ENCODE results near the gene ACSS1.

The ACSS1 gene

DNA sequence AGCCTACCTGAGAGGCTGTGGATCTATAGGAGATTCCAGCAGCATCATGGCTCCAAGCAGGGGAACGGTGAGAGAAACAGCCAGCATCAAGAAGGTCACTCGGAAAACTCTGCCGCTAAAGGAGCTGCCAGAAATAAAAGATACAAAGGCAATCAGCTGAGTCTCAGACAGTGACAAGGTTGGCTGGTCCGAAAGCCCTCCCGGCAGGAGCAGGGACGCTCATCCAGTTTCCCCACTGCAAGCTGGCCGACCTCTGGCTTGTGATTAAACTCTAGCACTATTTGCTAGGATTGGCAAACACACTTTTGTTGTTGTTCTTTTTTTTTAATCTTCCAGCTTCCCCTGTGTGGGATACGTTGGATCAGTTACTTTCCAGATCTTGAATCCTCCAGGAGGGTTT is 74.0 kb downstream of the ACSS1 start:
- no peak for TF ChIP-seq ZC3H10 (CRISPR knock-in tag; IDR thresholded peaks at IDR 0.05)
- no peak for TF ChIP-seq ZNF70 (CRISPR knock-in tag; IDR thresholded peaks at IDR 0.05)
- TF ChIP-seq ARNTL (CRISPR knock-in tag; IDR thresholded peaks at IDR 0.05; ENCODE audit: borderline replicate concordance, low read depth), result no peak
- TF ChIP-seq PPARA (CRISPR knock-in tag; IDR thresholded peaks at IDR 0.05; ENCODE audit: borderline replicate concordance), result no peak
- no peak for TF ChIP-seq OSR1 (CRISPR knock-in tag; IDR thresholded peaks at IDR 0.05)
- TF ChIP-seq, protein P1, sequence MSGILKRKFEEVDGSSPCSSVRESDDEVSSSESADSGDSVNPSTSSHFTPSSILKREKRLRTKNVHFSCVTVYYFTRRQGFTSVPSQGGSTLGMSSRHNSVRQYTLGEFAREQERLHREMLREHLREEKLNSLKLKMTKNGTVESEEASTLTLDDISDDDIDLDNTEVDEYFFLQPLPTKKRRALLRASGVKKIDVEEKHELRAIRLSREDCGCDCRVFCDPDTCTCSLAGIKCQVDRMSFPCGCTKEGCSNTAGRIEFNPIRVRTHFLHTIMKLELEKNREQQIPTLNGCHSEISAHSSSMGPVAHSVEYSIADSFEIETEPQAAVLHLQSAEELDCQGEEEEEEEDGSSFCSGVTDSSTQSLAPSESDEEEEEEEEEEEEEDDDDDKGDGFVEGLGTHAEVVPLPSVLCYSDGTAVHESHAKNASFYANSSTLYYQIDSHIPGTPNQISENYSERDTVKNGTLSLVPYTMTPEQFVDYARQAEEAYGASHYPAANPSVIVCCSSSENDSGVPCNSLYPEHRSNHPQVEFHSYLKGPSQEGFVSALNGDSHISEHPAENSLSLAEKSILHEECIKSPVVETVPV (CRISPR knock-in tag; IDR thresholded peaks at IDR 0.05), result no peak
- no peak for TF ChIP-seq TCF4 (CRISPR knock-in tag; IDR thresholded peaks at IDR 0.05; ENCODE audit: borderline replicate concordance)
- TF ChIP-seq, protein P2, sequence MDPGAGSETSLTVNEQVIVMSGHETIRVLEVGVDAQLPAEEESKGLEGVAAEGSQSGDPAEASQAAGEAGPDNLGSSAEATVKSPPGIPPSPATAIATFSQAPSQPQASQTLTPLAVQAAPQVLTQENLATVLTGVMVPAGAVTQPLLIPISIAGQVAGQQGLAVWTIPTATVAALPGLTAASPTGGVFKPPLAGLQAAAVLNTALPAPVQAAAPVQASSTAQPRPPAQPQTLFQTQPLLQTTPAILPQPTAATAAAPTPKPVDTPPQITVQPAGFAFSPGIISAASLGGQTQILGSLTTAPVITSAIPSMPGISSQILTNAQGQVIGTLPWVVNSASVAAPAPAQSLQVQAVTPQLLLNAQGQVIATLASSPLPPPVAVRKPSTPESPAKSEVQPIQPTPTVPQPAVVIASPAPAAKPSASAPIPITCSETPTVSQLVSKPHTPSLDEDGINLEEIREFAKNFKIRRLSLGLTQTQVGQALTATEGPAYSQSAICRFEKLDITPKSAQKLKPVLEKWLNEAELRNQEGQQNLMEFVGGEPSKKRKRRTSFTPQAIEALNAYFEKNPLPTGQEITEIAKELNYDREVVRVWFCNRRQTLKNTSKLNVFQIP (CRISPR knock-in tag; IDR thresholded peaks at IDR 0.05; ENCODE audit: borderline replicate concordance, low read depth), result no peak
- no peak for TF ChIP-seq RARB (CRISPR knock-in tag; IDR thresholded peaks at IDR 0.05)
- no peak for TF ChIP-seq BACH2 (CRISPR knock-in tag; IDR thresholded peaks at IDR 0.05; ENCODE audit: borderline replicate concordance)
- no peak for ATAC-seq

DNA sequence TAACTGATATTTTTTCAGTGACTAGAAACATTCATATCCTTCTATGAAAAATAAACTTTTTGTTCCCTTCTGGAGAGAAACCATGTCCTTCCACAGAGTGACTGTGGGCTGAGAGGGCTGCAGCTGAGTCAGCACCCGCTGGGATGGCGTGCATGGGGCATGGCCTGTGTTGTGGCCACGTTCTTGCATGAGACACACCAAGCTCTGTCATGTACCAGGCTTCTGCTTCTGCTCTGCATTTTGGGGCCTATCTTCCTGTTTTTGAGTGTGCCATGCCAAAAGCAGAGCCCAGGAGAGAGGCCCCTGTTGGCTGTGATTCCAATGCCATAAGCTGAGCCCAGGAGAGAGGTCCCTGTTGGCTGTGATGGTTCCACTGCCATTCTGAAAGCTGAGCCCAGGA is 76.1 kb downstream of the ACSS1 start:
- TF ChIP-seq, protein P2 (CRISPR knock-in tag; IDR thresholded peaks at IDR 0.05; ENCODE audit: borderline replicate concordance, low read depth), result no peak
- no peak for TF ChIP-seq ZNF8 (CRISPR knock-in tag; IDR thresholded peaks at IDR 0.05)
- no peak for TF ChIP-seq SNAI2 (CRISPR knock-in tag; IDR thresholded peaks at IDR 0.05)
- ATAC-seq, result no peak

DNA sequence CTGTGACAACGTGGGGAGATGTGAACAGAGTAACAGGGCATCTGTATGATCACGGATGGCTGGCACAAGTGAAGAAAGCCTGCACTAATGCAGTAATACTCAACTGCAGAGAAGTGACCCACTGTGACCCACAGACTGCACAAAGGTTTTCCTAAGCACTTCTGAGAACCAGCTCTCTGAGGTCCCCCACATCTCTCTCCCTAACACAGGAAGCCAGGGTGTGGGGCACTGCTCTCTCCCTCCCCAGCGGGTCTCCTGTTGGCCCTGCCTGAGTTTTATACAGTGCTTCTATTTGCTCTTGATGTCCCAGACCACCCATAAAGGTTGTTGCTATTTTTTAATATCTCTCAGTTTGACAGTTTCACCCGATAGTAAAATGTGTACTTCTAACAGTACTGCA is 76.7 kb downstream of the ACSS1 start:
- ATAC-seq, result no peak
- no peak for TF ChIP-seq ISL1 (CRISPR knock-in tag; IDR thresholded peaks at IDR 0.05)

DNA sequence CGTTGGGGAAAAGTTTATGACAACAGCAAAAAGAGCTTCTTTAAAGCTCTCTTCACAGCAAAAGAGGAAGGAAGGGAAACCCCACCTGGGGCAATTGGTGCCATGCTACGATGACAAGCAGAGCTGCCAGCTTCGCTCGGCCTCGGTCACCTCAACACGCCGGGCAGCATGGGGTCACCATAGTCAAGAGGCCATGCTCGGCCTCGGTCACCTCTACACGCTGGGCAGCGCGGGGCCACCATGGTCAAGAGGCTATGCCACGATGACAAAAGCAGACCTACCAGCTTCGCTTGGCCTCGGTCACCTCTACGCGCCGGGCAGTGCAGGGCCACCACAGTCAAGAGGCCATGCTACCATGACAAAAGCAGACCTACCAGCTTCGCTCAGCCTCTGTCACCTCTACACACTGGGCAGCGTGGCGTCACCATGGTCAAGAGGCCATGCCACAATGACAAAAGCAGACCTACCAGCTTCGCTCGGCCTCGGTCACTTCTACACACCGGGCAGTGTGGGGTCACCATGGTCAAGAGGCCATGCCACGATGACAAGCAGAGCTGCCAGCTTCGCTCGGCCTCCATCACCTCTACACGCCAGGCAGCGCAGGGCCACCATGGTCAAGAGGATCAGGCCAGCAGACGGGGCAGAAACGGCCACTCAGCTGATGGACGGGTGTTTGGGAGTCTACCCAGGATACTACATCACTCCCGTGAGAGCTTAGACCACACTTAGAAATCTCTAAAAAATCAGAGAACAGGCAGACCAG is 77.5 kb downstream of the ACSS1 start:
- ATAC-seq, result no peak
- no peak for TF ChIP-seq ZNF8 (CRISPR knock-in tag; IDR thresholded peaks at IDR 0.05)
- TF ChIP-seq, protein P2 (CRISPR knock-in tag; IDR thresholded peaks at IDR 0.05; ENCODE audit: borderline replicate concordance, low read depth), result no peak
- TF ChIP-seq ESRRG (CRISPR knock-in tag; IDR thresholded peaks at IDR 0.05), result no peak
- no peak for TF ChIP-seq GLIS3 (CRISPR knock-in tag; IDR thresholded peaks at IDR 0.05)
- TF ChIP-seq, protein P3, sequence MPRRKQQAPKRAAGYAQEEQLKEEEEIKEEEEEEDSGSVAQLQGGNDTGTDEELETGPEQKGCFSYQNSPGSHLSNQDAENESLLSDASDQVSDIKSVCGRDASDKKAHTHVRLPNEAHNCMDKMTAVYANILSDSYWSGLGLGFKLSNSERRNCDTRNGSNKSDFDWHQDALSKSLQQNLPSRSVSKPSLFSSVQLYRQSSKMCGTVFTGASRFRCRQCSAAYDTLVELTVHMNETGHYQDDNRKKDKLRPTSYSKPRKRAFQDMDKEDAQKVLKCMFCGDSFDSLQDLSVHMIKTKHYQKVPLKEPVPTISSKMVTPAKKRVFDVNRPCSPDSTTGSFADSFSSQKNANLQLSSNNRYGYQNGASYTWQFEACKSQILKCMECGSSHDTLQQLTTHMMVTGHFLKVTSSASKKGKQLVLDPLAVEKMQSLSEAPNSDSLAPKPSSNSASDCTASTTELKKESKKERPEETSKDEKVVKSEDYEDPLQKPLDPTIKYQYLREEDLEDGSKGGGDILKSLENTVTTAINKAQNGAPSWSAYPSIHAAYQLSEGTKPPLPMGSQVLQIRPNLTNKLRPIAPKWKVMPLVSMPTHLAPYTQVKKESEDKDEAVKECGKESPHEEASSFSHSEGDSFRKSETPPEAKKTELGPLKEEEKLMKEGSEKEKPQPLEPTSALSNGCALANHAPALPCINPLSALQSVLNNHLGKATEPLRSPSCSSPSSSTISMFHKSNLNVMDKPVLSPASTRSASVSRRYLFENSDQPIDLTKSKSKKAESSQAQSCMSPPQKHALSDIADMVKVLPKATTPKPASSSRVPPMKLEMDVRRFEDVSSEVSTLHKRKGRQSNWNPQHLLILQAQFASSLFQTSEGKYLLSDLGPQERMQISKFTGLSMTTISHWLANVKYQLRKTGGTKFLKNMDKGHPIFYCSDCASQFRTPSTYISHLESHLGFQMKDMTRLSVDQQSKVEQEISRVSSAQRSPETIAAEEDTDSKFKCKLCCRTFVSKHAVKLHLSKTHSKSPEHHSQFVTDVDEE (CRISPR knock-in tag; IDR thresholded peaks at IDR 0.05), result no peak
- TF ChIP-seq BACH2 (CRISPR knock-in tag; IDR thresholded peaks at IDR 0.05; ENCODE audit: borderline replicate concordance), result no peak
- TF ChIP-seq ZNF565 (CRISPR knock-in tag; conservative IDR thresholded peaks at IDR 0.05; ENCODE audit: low read depth), result no peak
- TF ChIP-seq ZNF70 (CRISPR knock-in tag; IDR thresholded peaks at IDR 0.05), result no peak
- TF ChIP-seq, protein P4, sequence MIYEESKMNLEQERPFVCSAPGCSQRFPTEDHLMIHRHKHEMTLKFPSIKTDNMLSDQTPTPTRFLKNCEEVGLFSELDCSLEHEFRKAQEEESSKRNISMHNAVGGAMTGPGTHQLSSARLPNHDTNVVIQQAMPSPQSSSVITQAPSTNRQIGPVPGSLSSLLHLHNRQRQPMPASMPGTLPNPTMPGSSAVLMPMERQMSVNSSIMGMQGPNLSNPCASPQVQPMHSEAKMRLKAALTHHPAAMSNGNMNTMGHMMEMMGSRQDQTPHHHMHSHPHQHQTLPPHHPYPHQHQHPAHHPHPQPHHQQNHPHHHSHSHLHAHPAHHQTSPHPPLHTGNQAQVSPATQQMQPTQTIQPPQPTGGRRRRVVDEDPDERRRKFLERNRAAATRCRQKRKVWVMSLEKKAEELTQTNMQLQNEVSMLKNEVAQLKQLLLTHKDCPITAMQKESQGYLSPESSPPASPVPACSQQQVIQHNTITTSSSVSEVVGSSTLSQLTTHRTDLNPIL (CRISPR knock-in tag; IDR thresholded peaks at IDR 0.05; ENCODE audit: low read depth), result no peak
- no peak for TF ChIP-seq CSDC2 (CRISPR knock-in tag; IDR thresholded peaks at IDR 0.05)
- TF ChIP-seq ISL1 (CRISPR knock-in tag; IDR thresholded peaks at IDR 0.05), result no peak
- TF ChIP-seq ZC3H10 (CRISPR knock-in tag; IDR thresholded peaks at IDR 0.05), result no peak
- TF ChIP-seq TCF4 (CRISPR knock-in tag; IDR thresholded peaks at IDR 0.05; ENCODE audit: borderline replicate concordance), result no peak
- TF ChIP-seq, protein P1 (CRISPR knock-in tag; IDR thresholded peaks at IDR 0.05), result no peak
- no peak for TF ChIP-seq PPARA (CRISPR knock-in tag; IDR thresholded peaks at IDR 0.05; ENCODE audit: borderline replicate concordance)
- TF ChIP-seq ARNTL (CRISPR knock-in tag; IDR thresholded peaks at IDR 0.05; ENCODE audit: borderline replicate concordance, low read depth), result no peak
- no peak for TF ChIP-seq TOX (CRISPR knock-in tag; IDR thresholded peaks at IDR 0.05; ENCODE audit: borderline replicate concordance)
- no peak for TF ChIP-seq SNAI2 (CRISPR knock-in tag; IDR thresholded peaks at IDR 0.05)

All from SK-N-SH treated with all-trans-retinoic acid at 6 μM for 48 hours (cell line).